Urinary bladder (tissue), 4 donors: Measurements from ENCODE around the gene E4F1. TPM values are rescaled to one million over a fixed set of nuclear protein-coding genes. Genes with fewer than 3 reads are reported as not detected.

Experiments used
- DNase-seq: peaks from one replicate; pipeline ENCODE4 v3.0.0-alpha.2; 2015; ENCODE audit errors: extremely low spot score
- H3K27ac ChIP-seq: one replicate; pipeline ENCODE4 v1.5.1; 2013; ENCODE audit warnings: low read depth, mild to moderate bottlenecking, moderate library complexity
- H3K36me3 ChIP-seq: one replicate; pipeline ENCODE4 v1.6.1; 2013; ENCODE audit warnings: mild to moderate bottlenecking, moderate library complexity; ENCODE audit not compliant: insufficient read depth
- H3K4me1 ChIP-seq: one replicate; pipeline ENCODE4 v1.6.1; 2013; ENCODE audit warnings: mild to moderate bottlenecking, moderate library complexity; ENCODE audit not compliant: insufficient read depth
- H3K4me3 ChIP-seq: one replicate; pipeline ENCODE4 v1.5.1; 2013; ENCODE audit warnings: low read depth, low read length
- WGBS: extraction: QIAGEN DNeasy Blood & Tissue Kit; methylation state at CpG from one replicate; pipeline ENCODE4 v1.1.7; 2013; 5-methylcytosine and 5-hydroxymethylcytosine counted together
- polyA plus RNA-seq: library from polyadenylated mRNA; stranded (reverse); fragments of 200-250 nt; gene quantifications from one replicate; pipeline ENCODE4 v1.2.3, GENCODE V29; 2013
- total RNA-seq: library from RNA; depleted of rRNA; stranded (reverse); fragments of >200 nt; gene quantifications from one replicate; pipeline ENCODE4 v1.2.3, GENCODE V29; 2014
- donor health status: healthy with polysubstance abuse.
- donor health status: healthy.

E4F1 gene
- total and polyA plus RNA-seq, 2 donors, result 14.0 to 27.5 TPM

DNA sequence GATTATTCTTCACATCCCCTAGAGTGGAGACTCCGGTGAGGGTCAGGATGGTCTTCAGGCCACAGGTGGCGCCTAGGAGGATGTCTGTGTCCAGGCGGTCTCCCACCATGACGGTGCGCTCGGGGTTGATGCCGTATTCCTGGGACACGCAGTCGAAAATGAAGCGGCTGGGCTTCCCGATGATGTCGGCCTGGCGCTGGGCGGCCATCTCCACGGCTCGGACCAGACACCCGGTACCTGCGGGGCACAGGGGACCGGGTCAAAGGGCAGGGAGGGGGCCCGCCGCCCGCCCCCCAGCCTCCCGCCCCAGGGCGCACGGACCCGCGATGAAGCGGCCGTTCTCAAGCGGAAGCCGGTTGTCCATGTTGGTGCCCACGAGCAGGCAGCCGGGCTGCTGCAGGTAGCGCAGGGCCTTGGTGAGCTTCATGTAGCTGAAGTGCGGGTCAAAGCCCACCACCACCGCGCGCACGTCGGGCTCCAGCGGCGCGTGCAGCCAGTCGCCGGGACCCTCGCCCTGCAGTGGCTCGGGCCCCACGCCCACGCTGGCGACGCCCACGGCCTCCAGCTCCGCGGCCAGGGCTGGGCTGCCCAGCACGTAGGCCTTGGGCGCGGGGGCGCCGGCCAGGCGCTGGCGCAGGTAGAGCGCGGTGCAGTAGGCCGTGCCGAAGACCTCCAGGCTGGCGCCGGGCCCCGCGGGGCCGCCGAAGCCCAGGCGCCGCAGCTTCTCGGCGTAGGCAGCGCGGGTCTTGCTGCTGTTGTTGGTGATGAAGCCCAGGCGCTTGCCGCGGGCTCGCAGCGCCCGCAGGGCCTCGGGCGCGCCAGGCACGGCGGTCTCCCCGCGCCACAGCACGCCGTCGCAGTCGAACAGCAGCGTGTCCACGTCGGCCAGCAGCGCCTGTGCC, 9.3 kb upstream of the E4F1 start:
- Histone ChIP-seq H3K36me3 (no peaks in the 10 kb centered on the region), H3K4me3 (peak overlapping the region; percentile 68), H3K27ac (peak overlapping the region; percentile 70), H3K4me1 (no peaks in the 10 kb centered on the region)
- under 1% methylated on average over 98 of the region's 98 CpGs for WGBS
- no peak for DNase-seq

DNA sequence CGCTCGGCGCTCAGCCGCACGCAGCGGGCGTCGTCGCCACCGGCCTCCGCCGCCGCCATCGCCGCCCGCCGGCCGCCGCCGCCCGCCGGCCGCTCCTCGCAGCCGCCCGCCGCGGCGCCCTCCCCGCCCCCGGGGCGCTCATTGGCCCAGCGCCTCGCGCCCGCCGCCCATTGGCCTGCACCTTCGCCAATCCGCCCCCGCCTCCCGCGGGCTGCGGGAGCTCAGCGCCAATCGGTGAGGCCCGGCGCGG, 8.7 kb upstream of the E4F1 start, which contains the start of gene PGP:
TSS of gene PGP (minus strand) at position 122 of the 250 bp plus-strand sequence. CDS start at position 59, 63 bp downstream.
- Histone ChIP-seq H3K4me3 (peak within 1 kb of the TSS; percentile 68), H3K4me1 (no peaks in the 10 kb centered on the region), H3K27ac (peak within 1 kb of the TSS; percentile 70), H3K36me3 (no peaks in the 10 kb centered on the region)
- 1% methylated on average over 48 of the region's 48 CpGs for WGBS
- DNase-seq, result no peak

DNA sequence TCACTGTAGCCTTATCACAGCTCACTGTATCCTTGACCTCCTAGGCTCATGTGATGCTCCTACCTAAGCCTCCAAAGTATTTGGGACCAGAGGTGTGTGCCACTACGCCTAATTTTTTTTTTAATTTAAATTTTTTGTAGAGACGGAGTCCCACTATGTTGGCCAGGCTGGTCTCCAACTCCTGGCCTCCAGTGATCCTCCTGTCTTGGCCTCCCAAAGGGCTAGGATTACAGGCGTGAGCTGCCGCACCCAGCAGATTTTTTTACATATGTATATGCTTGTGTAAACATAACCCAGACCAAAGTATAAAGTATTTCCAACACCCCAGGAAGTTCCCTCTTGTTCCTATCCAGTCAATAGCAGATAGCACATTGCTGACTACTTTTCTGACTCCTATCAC, 7.1 kb upstream of the E4F1 start:
- no peaks in the 10 kb centered on the region for H3K36me3 ChIP-seq
- DNase-seq, result no peak
- H3K4me3 ChIP-seq, result no peak overlapping the region
- no peaks in the 10 kb centered on the region for H3K4me1 ChIP-seq
- 94% methylated on average over 4 of the region's 4 CpGs for WGBS
- H3K27ac ChIP-seq, result no peak overlapping the region

DNA sequence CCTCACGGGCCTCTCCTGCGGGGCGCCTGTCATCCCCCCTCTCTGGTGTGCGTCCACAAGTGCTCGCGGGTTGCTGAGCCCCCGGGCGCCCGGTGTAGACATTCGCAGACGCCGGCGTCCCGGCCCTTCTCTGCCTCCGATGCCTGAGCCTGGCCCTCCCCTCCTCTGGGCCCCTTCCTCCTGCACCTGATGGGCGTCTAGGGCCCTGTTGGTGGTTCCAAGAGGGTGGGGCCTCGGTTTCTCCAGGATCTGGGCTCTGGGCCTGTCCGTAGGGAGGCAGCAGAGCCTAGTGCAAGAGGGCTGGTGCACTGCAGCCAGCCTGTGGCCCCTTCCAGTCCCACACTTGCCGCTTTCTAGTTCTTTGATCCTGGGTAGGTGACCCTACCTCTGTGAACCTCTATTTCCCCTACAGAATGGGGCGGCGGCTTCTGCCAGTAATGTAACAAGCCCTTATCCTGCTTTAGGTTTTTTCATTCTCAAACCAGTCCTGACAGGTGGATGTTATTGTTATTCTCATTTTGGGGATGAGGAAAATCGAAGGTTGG, 623 bp downstream of the E4F1 start:
- Histone ChIP-seq H3K4me1 (no peaks in the 10 kb centered on the region), H3K4me3 (peak overlapping the region; percentile 86), H3K36me3 (no peaks in the 10 kb centered on the region), H3K27ac (peak overlapping the region; percentile 66)
- 6% methylated on average over 22 of the region's 22 CpGs for WGBS
- no peak for DNase-seq

DNA sequence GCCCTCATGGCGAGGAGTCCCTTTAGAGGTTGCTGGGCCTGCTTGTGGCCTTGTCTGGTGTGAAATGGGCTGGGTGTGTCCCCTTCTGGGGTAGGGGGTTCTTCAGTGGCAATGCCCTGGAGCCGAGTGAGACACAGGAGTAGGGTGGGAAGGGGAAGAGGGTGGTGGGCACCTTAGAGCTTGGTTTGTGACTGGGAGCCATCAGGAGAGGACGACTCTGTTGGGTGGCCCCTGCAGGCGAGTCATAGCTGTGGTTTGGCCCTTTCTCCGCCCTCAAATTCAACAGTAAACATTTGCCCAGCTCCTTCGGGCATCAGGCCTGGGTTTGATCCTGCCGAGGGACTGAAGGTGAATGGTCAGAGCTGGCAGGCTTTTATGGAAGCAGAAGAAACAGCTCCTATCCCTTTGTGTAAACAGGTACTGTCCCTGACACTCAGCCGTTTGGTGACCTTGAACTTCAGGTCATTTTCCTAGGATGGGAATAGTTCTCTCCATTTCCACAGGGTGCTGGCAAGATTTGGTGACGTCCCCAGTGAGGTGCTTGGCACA, 2.9 kb downstream of the E4F1 start:
- H3K36me3 ChIP-seq, result peaks cover 2% of the 10 kb centered on the region
- no peaks in the 10 kb centered on the region for H3K4me1 ChIP-seq
- no peak overlapping the region for H3K4me3 ChIP-seq
- H3K27ac ChIP-seq, result no peak overlapping the region
- no peak for DNase-seq
- 69% methylated on average over 9 of the region's 9 CpGs for WGBS

DNA sequence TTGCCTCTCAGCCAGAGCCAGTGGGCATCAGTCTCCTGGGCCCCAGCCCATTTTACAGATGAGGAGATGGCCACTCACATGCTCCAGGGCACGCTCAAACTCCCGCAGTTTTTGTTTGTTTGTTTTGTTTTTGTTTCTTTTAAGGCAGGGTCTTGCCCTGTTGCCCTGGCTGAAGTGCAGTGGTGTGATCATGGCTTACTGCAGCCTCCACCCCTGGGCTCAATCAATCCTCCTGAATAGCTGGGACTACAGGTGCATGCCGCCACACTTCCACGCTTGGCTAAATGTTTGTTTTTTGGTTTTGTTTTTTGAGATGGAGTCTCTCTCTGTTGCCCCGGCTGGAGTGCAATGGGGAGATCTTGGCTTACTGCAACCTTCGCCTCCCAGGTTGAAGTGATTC, 3.5 kb downstream of the E4F1 start:
- no peak overlapping the region for H3K27ac ChIP-seq
- H3K4me3 ChIP-seq, result no peak overlapping the region
- no peak for DNase-seq
- H3K36me3 ChIP-seq, result peaks cover 2% of the 10 kb centered on the region
- 93% methylated on average over 6 of the region's 6 CpGs for WGBS
- no peaks in the 10 kb centered on the region for H3K4me1 ChIP-seq

DNA sequence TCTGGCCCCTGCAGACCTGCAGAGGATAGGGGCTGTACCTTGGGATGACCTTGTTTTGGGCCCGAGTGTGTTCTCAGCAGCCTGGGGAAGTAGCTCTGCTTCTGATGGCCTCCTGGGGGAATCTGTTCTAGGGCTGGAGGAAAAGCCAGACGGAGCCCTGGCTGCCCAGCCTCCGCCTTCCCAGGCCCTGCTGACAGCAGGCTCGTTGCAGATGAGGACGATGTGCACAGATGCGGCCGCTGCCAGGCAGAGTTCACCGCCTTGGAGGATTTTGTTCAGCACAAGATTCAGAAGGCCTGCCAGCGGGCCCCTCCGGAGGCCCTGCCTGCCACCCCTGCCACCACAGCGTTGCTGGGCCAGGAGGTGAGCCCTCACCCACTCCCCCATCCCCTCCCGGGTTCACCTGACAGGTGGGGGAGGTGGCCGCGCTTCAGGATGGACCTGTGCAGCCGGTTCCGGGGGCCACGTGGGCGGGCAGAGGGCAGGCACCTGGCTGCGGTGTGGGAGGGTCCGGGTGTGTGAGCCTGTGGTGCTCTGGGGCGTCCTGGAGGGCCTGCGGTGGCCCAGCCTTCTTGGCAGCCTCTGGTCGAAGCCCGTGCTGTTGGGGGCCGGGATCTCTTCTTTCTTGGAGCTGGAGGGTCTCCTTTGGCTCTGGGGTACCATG, 4.9 kb downstream of the E4F1 start:
- no peak for DNase-seq
- H3K36me3 ChIP-seq, result peaks cover 14% of the 10 kb centered on the region
- H3K4me1 ChIP-seq, result no peaks in the 10 kb centered on the region
- no peak overlapping the region for H3K27ac ChIP-seq
- no peak overlapping the region for H3K4me3 ChIP-seq
- 89% methylated on average over 25 of the region's 25 CpGs for WGBS

DNA sequence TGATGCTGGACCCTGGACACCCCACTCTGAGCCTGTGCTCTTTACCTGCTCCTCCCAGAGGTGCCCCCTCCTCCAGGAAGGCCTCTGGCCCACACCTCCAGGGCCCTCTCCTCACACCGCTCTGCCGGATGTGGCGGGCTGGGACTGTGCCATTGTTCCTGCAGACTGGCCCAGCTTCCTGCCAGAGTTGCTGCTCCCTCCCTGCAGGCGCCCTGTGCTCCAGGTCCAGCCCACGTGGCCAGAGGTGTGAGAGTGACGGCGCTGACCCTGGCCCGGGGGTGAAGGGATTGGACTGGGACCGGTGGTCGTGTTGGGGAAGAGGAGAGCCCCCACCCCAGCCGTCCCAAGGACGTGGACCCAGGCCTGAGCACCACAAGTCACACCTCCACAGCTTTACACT, 5.7 kb downstream of the E4F1 start:
- 85% methylated on average over 12 of the region's 12 CpGs for WGBS
- Histone ChIP-seq H3K36me3 (peaks cover 16% of the 10 kb centered on the region), H3K27ac (no peak overlapping the region), H3K4me1 (no peaks in the 10 kb centered on the region), H3K4me3 (no peak overlapping the region)
- no peak for DNase-seq

DNA sequence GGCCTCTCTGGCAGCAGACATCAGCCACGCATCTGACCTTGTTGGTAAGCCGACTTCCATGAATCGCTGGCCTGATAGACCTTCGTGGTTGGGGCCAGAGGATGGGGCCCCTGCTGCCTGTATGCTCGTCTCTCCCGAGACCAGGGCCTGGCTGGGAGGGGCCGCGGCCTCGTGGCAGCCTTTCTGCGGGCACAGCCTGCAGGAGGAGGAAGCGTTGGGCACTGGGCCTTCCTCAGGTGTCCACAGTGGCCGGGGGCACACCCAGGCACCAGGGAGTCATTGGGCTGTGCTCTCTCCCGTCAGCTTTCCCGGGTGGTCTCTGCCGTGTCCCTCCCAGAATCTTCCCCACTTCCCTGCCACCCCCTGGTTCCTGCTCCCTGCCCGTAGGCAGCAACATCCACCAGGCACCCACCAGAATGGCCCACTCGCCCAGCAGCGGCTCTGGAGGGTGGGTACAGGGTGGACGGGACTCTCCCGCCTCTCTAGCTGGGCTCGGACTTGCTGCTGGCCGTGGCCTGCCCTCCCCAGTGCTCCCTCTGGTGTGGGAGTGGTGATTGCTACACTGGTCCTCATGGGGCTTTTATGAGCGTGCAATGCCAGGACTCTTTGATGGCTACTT, 6.3 kb downstream of the E4F1 start:
- 91% methylated on average over 23 of the region's 23 CpGs for WGBS
- peaks cover 16% of the 10 kb centered on the region for H3K36me3 ChIP-seq
- DNase-seq, result no peak
- H3K4me3 ChIP-seq, result no peak overlapping the region
- H3K27ac ChIP-seq, result no peak overlapping the region
- H3K4me1 ChIP-seq, result no peaks in the 10 kb centered on the region

DNA sequence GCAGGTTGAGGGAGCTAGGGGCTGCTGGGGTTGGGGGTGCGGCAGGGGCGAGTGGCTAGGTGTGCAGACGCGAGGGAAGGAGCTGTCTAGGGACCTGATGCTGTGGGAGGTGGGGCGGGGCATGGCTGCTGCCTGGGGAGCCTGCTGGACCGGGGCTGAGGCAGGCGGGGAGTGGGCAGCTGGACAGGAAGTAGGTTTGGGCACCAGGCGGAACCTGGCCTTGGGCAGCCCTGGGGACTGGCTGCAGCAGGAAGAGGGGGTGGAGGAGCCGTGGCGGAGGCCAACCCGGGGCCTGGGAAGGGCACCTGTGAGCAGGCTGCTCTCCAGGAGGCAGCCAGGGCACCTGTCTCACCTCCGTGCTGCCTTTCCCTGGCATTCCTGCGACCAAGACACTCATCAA, 7.0 kb downstream of the E4F1 start:
- Histone ChIP-seq H3K27ac (no peak overlapping the region), H3K4me1 (no peaks in the 10 kb centered on the region), H3K36me3 (peaks cover 16% of the 10 kb centered on the region), H3K4me3 (no peak overlapping the region)
- DNase-seq, result no peak
- WGBS, result 89% methylated on average over 13 of the region's 13 CpGs

DNA sequence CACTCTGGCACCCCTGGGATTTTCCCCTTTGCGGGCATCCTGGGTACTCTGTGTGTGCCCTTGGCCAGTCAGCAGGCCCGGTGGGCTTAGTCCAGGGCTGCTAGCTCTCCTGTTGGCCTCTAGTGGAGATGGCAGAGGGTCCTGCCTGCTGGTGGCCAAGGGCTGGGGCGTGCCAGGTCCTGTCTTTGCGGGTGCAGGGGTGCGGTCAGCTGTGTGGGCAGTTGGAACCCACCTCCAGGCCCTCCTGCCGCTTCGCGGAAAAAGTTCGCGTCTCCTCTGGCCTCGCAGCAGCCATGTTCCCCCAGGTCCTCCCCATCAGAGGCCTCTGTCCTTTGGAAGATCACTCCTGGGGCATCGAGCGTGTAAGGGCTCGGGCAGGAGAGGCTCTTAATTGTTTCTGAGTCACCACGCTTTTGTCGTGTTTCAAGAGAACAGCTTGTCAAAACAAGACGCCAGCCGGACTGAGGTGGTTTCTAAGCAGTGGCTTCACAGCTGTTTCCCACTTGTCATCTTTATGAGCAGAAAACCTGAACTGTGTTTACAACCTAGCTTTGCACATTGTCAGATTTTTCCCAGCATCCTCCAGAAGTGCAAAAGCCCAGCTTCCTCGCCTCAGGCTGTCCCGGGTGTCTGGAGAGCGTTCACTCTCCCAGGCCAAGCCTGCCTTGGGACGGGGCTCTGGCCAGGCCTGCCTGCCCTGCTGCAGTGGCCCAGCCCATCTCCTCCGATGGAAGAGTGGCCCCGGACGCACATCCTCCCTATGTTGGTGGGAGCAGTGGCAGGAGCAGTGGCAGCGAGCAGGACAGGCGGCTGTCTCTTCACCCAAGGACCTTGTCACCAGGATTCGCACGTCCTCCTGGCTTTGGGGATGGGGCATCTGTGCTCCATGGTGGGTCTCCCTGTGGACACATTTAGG, 7.9 kb downstream of the E4F1 start:
- DNase-seq, result no peak
- no peaks in the 10 kb centered on the region for H3K4me1 ChIP-seq
- H3K4me3 ChIP-seq, result no peak overlapping the region
- 80% methylated on average over 29 of the region's 29 CpGs for WGBS
- peaks cover 20% of the 10 kb centered on the region for H3K36me3 ChIP-seq
- no peak overlapping the region for H3K27ac ChIP-seq

DNA sequence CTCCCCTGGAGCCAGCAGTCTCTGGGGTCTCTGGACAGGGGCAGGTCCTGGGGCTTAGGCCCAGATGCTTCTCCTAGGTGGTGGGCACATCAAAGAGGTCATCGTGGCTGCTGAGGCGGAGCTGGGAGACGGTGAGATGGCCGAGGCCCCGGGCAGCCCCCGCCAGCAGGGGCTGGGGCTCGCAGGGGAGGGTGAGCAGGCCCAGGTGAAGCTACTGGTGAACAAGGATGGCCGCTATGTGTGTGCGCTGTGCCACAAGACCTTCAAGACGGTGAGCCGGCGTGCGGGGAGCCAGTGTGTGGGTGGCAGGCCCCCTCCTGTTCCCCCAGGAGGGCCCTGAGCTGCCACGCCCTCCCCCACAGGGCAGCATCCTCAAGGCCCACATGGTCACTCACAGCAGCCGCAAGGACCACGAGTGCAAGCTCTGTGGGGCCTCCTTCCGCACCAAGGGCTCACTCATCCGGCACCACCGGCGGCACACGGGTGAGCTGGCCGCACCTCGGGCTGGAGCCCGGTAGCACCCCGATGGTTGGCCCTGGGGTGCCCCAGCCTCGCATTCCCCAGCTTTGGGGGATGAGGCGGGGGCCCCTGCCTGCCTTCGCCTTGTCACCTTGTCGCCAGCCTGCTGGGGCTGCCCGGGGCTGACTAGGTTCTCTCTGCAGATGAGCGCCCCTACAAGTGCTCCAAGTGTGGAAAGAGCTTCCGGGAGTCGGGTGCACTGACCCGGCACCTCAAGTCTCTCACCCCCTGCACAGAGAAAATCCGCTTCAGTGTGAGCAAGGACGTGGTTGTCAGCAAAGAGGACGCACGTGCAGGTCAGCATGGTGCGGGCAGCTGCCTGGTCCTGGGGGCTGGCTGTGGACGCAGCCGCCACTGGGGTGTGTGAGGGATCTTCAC, 9.0 kb downstream of the E4F1 start:
- no peak overlapping the region for H3K4me3 ChIP-seq
- 90% methylated on average over 41 of the region's 41 CpGs for WGBS
- no peak for DNase-seq
- H3K27ac ChIP-seq, result no peak overlapping the region
- peaks cover 1% of the 10 kb centered on the region for H3K4me1 ChIP-seq
- peaks cover 20% of the 10 kb centered on the region for H3K36me3 ChIP-seq
